GM23248 (cell line): ENCODE measurements around the gene FAM111A.

Source experiments
- EZH2 ChIP-seq: fragments of 200-600 bp; sonication (generic); IDR thresholded peaks from 2 replicates; pipeline ENCODE4 v1.6.1; 2018; ENCODE audit warnings: antibody characterized with exemption, mild to moderate bottlenecking; ENCODE audit not compliant: insufficient read depth, poor library complexity, severe bottlenecking
- EZH2phosphoT487 ChIP-seq: fragments of 200-600 bp; sonication (generic); IDR thresholded peaks from 2 replicates; pipeline ENCODE4 v1.6.1; 2018; ENCODE audit warnings: antibody characterized with exemption, moderate library complexity, mild to moderate bottlenecking, low read depth; ENCODE audit not compliant: insufficient read depth

DNA sequence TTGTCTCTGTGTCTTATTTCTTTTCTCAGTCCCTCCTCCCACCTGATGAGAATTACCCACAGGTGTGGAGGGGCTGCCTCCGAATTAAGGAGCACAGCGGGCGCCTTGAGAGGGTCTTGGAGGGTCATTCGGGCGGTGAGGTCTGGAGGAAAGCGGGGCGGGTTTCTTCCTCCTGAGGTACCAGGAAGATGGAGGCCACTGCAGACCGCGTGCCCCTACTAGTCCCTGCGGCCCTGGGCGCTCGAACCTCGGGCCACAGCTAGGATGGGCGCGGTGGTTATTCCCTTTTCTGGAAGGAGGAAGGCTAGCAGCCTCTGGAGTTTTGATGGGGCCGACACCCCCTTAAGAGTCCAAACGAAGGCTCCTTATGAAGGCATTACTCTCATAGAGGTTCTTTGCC is 5.5 kb upstream of the FAM111A start:
- TF ChIP-seq EZH2phosphoT487 = no peak
- TF ChIP-seq EZH2 = no peak
